Activated CD4-positive, CD25-positive, alpha-beta regulatory T cell treated with anti-CD3 and anti-CD28 coated beads, Interleukin-2, amount 50 U/mL, for 72 hours (primary cell): ENCODE measurements around the gene APOA1.

Experiments
- DNase-seq: peaks from one replicate; pipeline ENCODE4 v3.0.0; 2021

APOA1 gene

GRCh38 chr11:116833491-116833815 is 4.0 kb downstream of the APOA1 start:
- DNase-seq, result no peak

GRCh38 chr11:116832350-116833290 is 4.8 kb downstream of the APOA1 start:
- DNase-seq, result no peak

GRCh38 chr11:116831790-116832349 is 5.6 kb downstream of the APOA1 start:
- DNase-seq, result no peak

- no peak for DNase-seq
These were observed 7.1 kb downstream of the APOA1 start for GRCh38 chr11:116830184-116830912.

- DNase-seq, result no peak
These were observed 7.8 kb downstream of the APOA1 start, which contains the start of gene APOC3 for GRCh38 chr11:116829525-116830183. Gene APOC3 (plus strand): TSS chr11:116829907. CDS start chr11:116830583, 676 bp downstream.

- DNase-seq, result no peak
These were observed 8.5 kb downstream of the APOA1 start for GRCh38 chr11:116828632-116829524.

GRCh38 chr11:116827461-116827860 is 10.0 kb downstream of the APOA1 start:
- no peak for DNase-seq

- DNase-seq, result no peak
These were observed 10.5 kb downstream of the APOA1 start for GRCh38 chr11:116826751-116827431.

GRCh38 chr11:116825854-116826750 is 11.3 kb downstream of the APOA1 start:
- no peak for DNase-seq

- DNase-seq, result no peak
These were observed 12.0 kb downstream of the APOA1 start for GRCh38 chr11:116825434-116825833.

GRCh38 chr11:116823031-116823843 is 14.2 kb downstream of the APOA1 start, which contains the start of gene APOA4:
Gene APOA4 (minus strand): TSS chr11:116823304. CDS start chr11:116823191, 113 bp downstream.
- no peak for DNase-seq

GRCh38 chr11:116822575-116822974 is 14.8 kb downstream of the APOA1 start:
- DNase-seq, result no peak

- no peak for DNase-seq
These were observed 16.1 kb downstream of the APOA1 start for GRCh38 chr11:116821050-116821918.

- DNase-seq, result no peak
These were observed 18.4 kb downstream of the APOA1 start for GRCh38 chr11:116819049-116819448.

GRCh38 chr11:116814502-116814901 is 22.9 kb downstream of the APOA1 start:
- DNase-seq, result no peak

- no peak for DNase-seq
These were observed 23.5 kb downstream of the APOA1 start for GRCh38 chr11:116813781-116814471.

GRCh38 chr11:116813170-116813569 is 24.3 kb downstream of the APOA1 start:
- DNase-seq, result no peak

- no peak for DNase-seq
These were observed 25.3 kb downstream of the APOA1 start for GRCh38 chr11:116812109-116812508.
